ENCODE data around the gene MPP2. TPM values are rescaled to one million over a fixed set of nuclear protein-coding genes. Genes with fewer than 3 reads are reported as not detected.

MPP2 gene
- total and polyA plus RNA-seq, 2 of the 13 experiments (the other 11 are each of a cell fraction or from before 2014, with no cell fraction given) = 0.20 to 1.7 TPM

DNA sequence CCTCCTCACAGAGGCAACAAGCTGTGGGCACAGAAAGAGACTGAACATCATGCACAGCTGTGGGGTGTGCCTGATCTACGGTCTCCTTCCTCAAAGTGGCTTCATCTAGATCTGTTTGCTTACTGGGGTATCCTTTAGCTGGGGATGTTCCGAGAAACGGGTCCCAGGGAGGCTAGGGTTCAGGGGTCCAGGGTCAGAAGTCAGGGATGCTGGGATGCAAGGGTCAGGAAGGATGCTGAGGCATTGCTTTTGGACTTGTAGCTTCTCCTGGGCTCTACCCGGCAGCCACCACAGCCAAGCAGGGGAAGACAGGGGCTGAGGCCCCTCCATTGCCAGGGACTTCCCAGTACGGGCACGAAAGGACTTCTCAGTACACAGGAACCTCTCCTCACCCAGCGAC, 53.8 kb downstream of the MPP2 start:
- ATAC-seq (no peak; the same call in 2 of the 3 replicates), FAIRE-seq (no peak), DNase-seq (ENCODE audit: low spot score) (no peak)
- Histone ChIP-seq H3K9me3 (ENCODE audit: low read length) (no peaks in the 10 kb centered on the region), H3K36me3 (replicated peaks in 1 of 2; ENCODE audit: control insufficient read depth in 1 of 2, insufficient read depth in 2 of 2, low read length in 2 of 2) (no peaks in the 10 kb centered on the region), H3K9ac (ENCODE audit: insufficient read depth, low read depth, low read length) (no peak overlapping the region), H3K79me2 (ENCODE audit: insufficient read depth, low read length) (no peaks in the 10 kb centered on the region), H3K27ac (ENCODE audit: extremely low read length, insufficient read depth, low read length) (no peak overlapping the region), H3K4me1 (ENCODE audit: insufficient read depth, low read length) (peaks cover 6% of the 10 kb centered on the region; the same call in 1 of the 2 replicates), H3K4me2 (ENCODE audit: low read depth, low read length) (no peak overlapping the region), H3K4me3 (replicated peaks in 1 of 3; ENCODE audit: insufficient read depth in 1 of 3, low read depth in 2 of 3, low read length in 3 of 3) (no peak overlapping the region), H2AFZ (ENCODE audit: low read length) (no peak overlapping the region), H4K20me1 (ENCODE audit: insufficient read depth, low read length) (no peaks in the 10 kb centered on the region), H3K27me3 (ENCODE audit: control insufficient read depth in 1 of 2, insufficient read depth in 2 of 2, low read length in 2 of 2) (peaks cover 7 to 70% of the 10 kb centered on the region in 2 experiments; a peak in 3 of 5 replicates)
- TF ChIP-seq ATM (IDR thresholded peaks at IDR 0.05; ENCODE audit: borderline replicate concordance) (no peak), ZFP41 (CRISPR knock-in tag; IDR thresholded peaks at IDR 0.05; ENCODE audit: borderline replicate concordance) (no peak), ADNP (CRISPR knock-in tag; IDR thresholded peaks at IDR 0.05) (no peak), RFX5 (IDR thresholded peaks at IDR 0.05; ENCODE audit: low read depth, low read length) (no peak), ZNF326 (CRISPR knock-in tag; IDR thresholded peaks at IDR 0.05; ENCODE audit: borderline replicate concordance) (no peak), ZSCAN21 (CRISPR knock-in tag; IDR thresholded peaks at IDR 0.05; ENCODE audit: borderline replicate concordance) (no peak)
- TF ChIP-seq, protein P1, sequence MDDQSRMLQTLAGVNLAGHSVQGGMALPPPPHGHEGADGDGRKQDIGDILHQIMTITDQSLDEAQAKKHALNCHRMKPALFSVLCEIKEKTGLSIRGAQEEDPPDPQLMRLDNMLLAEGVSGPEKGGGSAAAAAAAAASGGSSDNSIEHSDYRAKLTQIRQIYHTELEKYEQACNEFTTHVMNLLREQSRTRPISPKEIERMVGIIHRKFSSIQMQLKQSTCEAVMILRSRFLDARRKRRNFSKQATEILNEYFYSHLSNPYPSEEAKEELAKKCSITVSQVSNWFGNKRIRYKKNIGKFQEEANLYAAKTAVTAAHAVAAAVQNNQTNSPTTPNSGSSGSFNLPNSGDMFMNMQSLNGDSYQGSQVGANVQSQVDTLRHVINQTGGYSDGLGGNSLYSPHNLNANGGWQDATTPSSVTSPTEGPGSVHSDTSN (CRISPR knock-in tag; IDR thresholded peaks at IDR 0.05; ENCODE audit: borderline replicate concordance) = no peak
- in situ Hi-C loops (cut with HindIII; ENCODE audit: extremely low pct_ligation_motif_present, low pct_unique_long_range_greater_than_20kb) = no loop called here
- BruUV-seq (replicated peaks) = no TSS peak
- WGBS (ENCODE audit: low lambda C conversion rate) = 26% methylated on average over 5 of the region's 7 CpGs
- CTCF ChIA-PET (ENCODE audit: low intra/inter-chr PET ratio, low total read pairs) = no interaction called here
- POLR2A ChIA-PET = no interaction called here
- intact Hi-C loops (cut with micrococcal nuclease; ENCODE audit: unreplicated experiment) = no loop called here

DNA sequence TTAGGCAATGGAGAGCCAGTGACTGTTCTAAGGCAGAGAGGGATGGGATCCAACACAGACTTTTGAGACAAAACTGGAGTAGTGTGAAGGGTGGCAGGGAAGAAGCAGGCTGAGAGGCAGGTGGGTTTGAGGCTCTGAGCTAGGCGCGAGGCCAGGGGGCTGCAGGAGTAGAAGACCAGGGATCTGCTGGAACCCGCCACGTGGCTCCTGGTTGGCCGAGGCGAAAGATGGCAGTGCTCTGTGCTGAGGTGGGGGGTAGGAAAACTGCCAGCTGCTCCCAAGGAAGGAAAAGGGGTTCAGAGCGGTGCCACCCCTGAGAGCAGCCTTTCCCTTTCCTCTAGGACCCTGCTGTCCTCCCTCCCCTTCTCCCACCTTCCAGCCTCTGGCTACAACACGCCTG, 54.8 kb downstream of the MPP2 start:
- FAIRE-seq = no peak
- BruUV-seq (replicated peaks) = no TSS peak
- TF ChIP-seq, protein P2, sequence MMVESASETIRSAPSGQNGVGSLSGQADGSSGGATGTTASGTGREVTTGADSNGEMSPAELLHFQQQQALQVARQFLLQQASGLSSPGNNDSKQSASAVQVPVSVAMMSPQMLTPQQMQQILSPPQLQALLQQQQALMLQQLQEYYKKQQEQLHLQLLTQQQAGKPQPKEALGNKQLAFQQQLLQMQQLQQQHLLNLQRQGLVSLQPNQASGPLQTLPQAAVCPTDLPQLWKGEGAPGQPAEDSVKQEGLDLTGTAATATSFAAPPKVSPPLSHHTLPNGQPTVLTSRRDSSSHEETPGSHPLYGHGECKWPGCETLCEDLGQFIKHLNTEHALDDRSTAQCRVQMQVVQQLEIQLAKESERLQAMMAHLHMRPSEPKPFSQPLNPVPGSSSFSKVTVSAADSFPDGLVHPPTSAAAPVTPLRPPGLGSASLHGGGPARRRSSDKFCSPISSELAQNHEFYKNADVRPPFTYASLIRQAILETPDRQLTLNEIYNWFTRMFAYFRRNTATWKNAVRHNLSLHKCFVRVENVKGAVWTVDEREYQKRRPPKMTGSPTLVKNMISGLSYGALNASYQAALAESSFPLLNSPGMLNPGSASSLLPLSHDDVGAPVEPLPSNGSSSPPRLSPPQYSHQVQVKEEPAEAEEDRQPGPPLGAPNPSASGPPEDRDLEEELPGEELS (CRISPR knock-in tag; IDR thresholded peaks at IDR 0.05) = no peak
- TF ChIP-seq, protein P3, sequence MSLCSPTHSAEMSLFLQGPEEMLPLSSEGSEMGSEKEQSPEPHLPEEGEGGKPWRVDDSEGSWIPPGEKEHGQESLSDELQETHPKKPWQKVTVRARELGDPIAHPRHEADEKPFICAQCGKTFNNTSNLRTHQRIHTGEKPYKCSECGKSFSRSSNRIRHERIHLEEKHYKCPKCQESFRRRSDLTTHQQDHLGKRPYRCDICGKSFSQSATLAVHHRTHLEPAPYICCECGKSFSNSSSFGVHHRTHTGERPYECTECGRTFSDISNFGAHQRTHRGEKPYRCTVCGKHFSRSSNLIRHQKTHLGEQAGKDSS (CRISPR knock-in tag; IDR thresholded peaks at IDR 0.05; ENCODE audit: borderline replicate concordance, low read depth) = no peak
- TF ChIP-seq, protein P4, sequence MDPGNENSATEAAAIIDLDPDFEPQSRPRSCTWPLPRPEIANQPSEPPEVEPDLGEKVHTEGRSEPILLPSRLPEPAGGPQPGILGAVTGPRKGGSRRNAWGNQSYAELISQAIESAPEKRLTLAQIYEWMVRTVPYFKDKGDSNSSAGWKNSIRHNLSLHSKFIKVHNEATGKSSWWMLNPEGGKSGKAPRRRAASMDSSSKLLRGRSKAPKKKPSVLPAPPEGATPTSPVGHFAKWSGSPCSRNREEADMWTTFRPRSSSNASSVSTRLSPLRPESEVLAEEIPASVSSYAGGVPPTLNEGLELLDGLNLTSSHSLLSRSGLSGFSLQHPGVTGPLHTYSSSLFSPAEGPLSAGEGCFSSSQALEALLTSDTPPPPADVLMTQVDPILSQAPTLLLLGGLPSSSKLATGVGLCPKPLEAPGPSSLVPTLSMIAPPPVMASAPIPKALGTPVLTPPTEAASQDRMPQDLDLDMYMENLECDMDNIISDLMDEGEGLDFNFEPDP (CRISPR knock-in tag; conservative IDR thresholded peaks at IDR 0.05) = 0 out of 2 replicates have a peak, but pooled peaks have one; percentile 49

More for the DNA sequence above, 54.8 kb downstream of the MPP2 start:
- 76% methylated on average over 8 of the region's 8 CpGs for WGBS (ENCODE audit: low lambda C conversion rate)
- intact Hi-C loops (cut with micrococcal nuclease; ENCODE audit: unreplicated experiment) (no loop called here), in situ Hi-C loops (cut with HindIII; ENCODE audit: extremely low pct_ligation_motif_present, low pct_unique_long_range_greater_than_20kb) (no loop called here)
- no peak overlapping the region for H2AFZ ChIP-seq (ENCODE audit: low read length)
- no peak overlapping the region for H3K9ac ChIP-seq (ENCODE audit: insufficient read depth, low read depth, low read length)
- H3K4me1 ChIP-seq (ENCODE audit: insufficient read depth, low read length) = peaks cover 6% of the 10 kb centered on the region; the same call in 1 of the 2 replicates
- H4K20me1 ChIP-seq (ENCODE audit: insufficient read depth, low read length) = no peaks in the 10 kb centered on the region
- no peaks in the 10 kb centered on the region for H3K79me2 ChIP-seq (ENCODE audit: insufficient read depth, low read length)
- POLR2A ChIA-PET = no interaction called here
- H3K9me3 ChIP-seq (ENCODE audit: low read length) = no peaks in the 10 kb centered on the region
- no peak for DNase-seq (ENCODE audit: low spot score)
- no peak overlapping the region for H3K4me3 ChIP-seq (replicated peaks in 1 of 3; ENCODE audit: insufficient read depth in 1 of 3, low read depth in 2 of 3, low read length in 3 of 3)
- CTCF ChIA-PET (ENCODE audit: low intra/inter-chr PET ratio, low total read pairs) = no interaction called here
- no peak overlapping the region for H3K27ac ChIP-seq (ENCODE audit: extremely low read length, insufficient read depth, low read length)
- peaks cover 5 to 67% of the 10 kb centered on the region in 2 experiments; a peak in 3 of 5 replicates for H3K27me3 ChIP-seq (ENCODE audit: control insufficient read depth in 1 of 2, insufficient read depth in 2 of 2, low read length in 2 of 2)
- H3K4me2 ChIP-seq (ENCODE audit: low read depth, low read length) = no peak overlapping the region
- ATAC-seq = no peak
- H3K36me3 ChIP-seq (replicated peaks in 1 of 2; ENCODE audit: control insufficient read depth in 1 of 2, insufficient read depth in 2 of 2, low read length in 2 of 2) = no peaks in the 10 kb centered on the region

Measured in HepG2 (cell line).